ENCODE results near the gene CLASP2.
"Not testable (repeated sequence)": the region's sequence is repeated elsewhere in the genome, so short reads cannot be mapped to it uniquely, and the experiment has no call there.

Gene CLASP2

GRCh38 chr3:33513262-33513863, 204.7 kb downstream of the CLASP2 start:
- Histone ChIP-seq H3K27ac (ENCODE audit: low read depth, low read length) (no peak overlapping the region), H3K27me3 (ENCODE audit: control insufficient read depth, insufficient read depth, low read length) (no peaks in the 10 kb centered on the region), H3K9ac (ENCODE audit: low read length) (no peak overlapping the region), H3K4me3 (ENCODE audit: low read length) (no peak overlapping the region), H3K36me3 (ENCODE audit: control insufficient read depth, insufficient read depth, low read length) (no peaks in the 10 kb centered on the region), H3K4me1 (ENCODE audit: control insufficient read depth, insufficient read depth, low read length) (no peaks in the 10 kb centered on the region)

GRCh38 chr3:33505027-33505426, 213.0 kb downstream of the CLASP2 start:
- Histone ChIP-seq H3K4me3 (ENCODE audit: low read length) (no peak overlapping the region), H3K27me3 (ENCODE audit: control insufficient read depth, insufficient read depth, low read length) (no peaks in the 10 kb centered on the region), H3K4me1 (ENCODE audit: control insufficient read depth, insufficient read depth, low read length) (no peaks in the 10 kb centered on the region), H3K36me3 (ENCODE audit: control insufficient read depth, insufficient read depth, low read length) (peaks cover 11% of the 10 kb centered on the region), H3K27ac (ENCODE audit: low read depth, low read length) (no peak overlapping the region), H3K9ac (ENCODE audit: low read length) (no peak overlapping the region)

DNA sequence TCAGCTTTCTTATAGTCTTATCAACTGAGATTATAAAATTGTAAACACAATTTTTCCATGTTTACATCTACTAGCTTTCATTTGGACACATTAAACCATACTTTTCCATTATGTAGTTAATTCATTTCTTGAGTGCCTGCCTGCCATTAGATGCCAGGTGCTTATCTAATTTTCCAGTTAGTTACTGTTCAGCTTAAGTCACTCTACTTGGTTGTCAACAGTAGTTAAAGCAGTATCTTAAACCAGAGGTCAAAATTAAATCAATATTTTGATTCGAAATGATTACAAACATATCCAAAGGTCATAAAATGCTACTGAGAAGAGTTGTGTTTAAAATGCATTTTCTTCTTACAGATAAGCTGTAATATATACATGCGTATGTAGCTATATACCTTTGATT, 221.6 kb downstream of the CLASP2 start:
- H3K27ac ChIP-seq (ENCODE audit: low read depth, low read length), result no peak overlapping the region
- no peaks in the 10 kb centered on the region for H3K27me3 ChIP-seq (ENCODE audit: control insufficient read depth, insufficient read depth, low read length)
- no peak overlapping the region for H3K9ac ChIP-seq (ENCODE audit: low read length)
- no peak overlapping the region for H3K4me3 ChIP-seq (ENCODE audit: low read length)
- H3K4me1 ChIP-seq (ENCODE audit: control insufficient read depth, insufficient read depth, low read length), result no peaks in the 10 kb centered on the region
- peaks cover 3% of the 10 kb centered on the region for H3K36me3 ChIP-seq (ENCODE audit: control insufficient read depth, insufficient read depth, low read length)

- no peaks in the 10 kb centered on the region for H3K36me3 ChIP-seq (ENCODE audit: control insufficient read depth, insufficient read depth, low read length)
- no peaks in the 10 kb centered on the region for H3K4me1 ChIP-seq (ENCODE audit: control insufficient read depth, insufficient read depth, low read length)
- no peak overlapping the region for H3K4me3 ChIP-seq (ENCODE audit: low read length)
- H3K27me3 ChIP-seq (ENCODE audit: control insufficient read depth, insufficient read depth, low read length), result no peaks in the 10 kb centered on the region
- H3K27ac ChIP-seq (ENCODE audit: low read depth, low read length), result no peak overlapping the region
- H3K9ac ChIP-seq (ENCODE audit: low read length), result no peak overlapping the region
Measured at GRCh38 chr3:33491721-33492120, 226.3 kb downstream of the CLASP2 start.

- H3K4me3 ChIP-seq (ENCODE audit: low read length), result no peak overlapping the region
- no peak overlapping the region for H3K9ac ChIP-seq (ENCODE audit: low read length)
- no peak overlapping the region for H3K27ac ChIP-seq (ENCODE audit: low read depth, low read length)
Measured at GRCh38 chr3:33490641-33491241, 227.3 kb downstream of the CLASP2 start.

DNA sequence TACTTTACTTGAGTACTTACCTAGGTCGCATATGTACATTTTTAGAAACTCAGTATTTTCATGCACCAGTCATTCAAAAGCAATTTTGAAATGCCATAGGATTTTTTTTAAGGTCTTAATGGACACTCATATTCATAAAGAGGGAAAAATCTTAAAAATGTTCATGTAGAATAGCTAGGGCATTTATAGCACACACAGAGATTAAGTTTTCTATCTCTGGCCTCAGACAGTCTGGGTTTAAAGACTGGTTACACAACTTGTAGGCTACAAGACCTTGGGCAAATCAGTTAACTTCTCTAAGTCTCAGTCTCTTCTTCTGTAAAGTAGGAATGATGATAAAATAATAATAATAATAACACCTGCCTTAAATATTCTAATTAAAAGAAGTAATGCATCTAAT, 229.4 kb downstream of the CLASP2 start:
- H3K4me1 ChIP-seq (ENCODE audit: control insufficient read depth, insufficient read depth, low read length), result no peaks in the 10 kb centered on the region
- no peak overlapping the region for H3K27ac ChIP-seq (ENCODE audit: low read depth, low read length)
- no peak overlapping the region for H3K9ac ChIP-seq (ENCODE audit: low read length)
- H3K36me3 ChIP-seq (ENCODE audit: control insufficient read depth, insufficient read depth, low read length), result no peaks in the 10 kb centered on the region
- H3K27me3 ChIP-seq (ENCODE audit: control insufficient read depth, insufficient read depth, low read length), result no peaks in the 10 kb centered on the region
- no peak overlapping the region for H3K4me3 ChIP-seq (ENCODE audit: low read length)

More at GRCh38 chr3:33490641-33491241, 227.3 kb downstream of the CLASP2 start:
- Histone ChIP-seq H3K27me3 (ENCODE audit: control insufficient read depth, insufficient read depth, low read length) (no peaks in the 10 kb centered on the region), H3K4me1 (ENCODE audit: control insufficient read depth, insufficient read depth, low read length) (no peaks in the 10 kb centered on the region), H3K36me3 (ENCODE audit: control insufficient read depth, insufficient read depth, low read length) (no peaks in the 10 kb centered on the region)

- Histone ChIP-seq H3K36me3 (ENCODE audit: control insufficient read depth, insufficient read depth, low read length) (no peaks in the 10 kb centered on the region), H3K27ac (ENCODE audit: low read depth, low read length) (no peak overlapping the region), H3K4me3 (ENCODE audit: low read length) (no peak overlapping the region), H3K4me1 (ENCODE audit: control insufficient read depth, insufficient read depth, low read length) (no peaks in the 10 kb centered on the region), H3K9ac (ENCODE audit: low read length) (no peak overlapping the region), H3K27me3 (ENCODE audit: control insufficient read depth, insufficient read depth, low read length) (no peaks in the 10 kb centered on the region)
Measured at GRCh38 chr3:33488246-33488645, 229.8 kb downstream of the CLASP2 start.

DNA sequence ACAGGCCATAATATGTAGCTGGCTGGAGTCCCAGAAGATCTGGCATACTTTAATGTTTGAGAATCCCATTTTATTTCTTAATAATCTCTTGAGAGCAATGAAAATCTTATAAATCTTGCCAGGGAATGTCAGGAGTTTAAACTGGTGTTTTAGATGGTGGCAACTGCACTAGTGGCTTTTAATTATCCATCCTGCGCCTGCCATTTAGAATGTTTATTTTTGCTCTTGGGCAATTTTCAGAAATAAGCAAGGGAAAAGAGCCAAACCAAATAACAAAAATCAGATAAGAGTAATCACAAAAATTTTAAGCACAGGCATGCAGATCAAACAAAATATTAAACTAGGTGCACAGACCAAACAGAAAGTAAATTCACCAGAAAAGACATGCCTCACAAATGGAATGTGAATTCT, 235.9 kb downstream of the CLASP2 start:
- Histone ChIP-seq H3K36me3 (ENCODE audit: control insufficient read depth, insufficient read depth, low read length) (no peaks in the 10 kb centered on the region), H3K27me3 (ENCODE audit: control insufficient read depth, insufficient read depth, low read length) (no peaks in the 10 kb centered on the region), H3K27ac (ENCODE audit: low read depth, low read length) (no peak overlapping the region), H3K4me1 (ENCODE audit: control insufficient read depth, insufficient read depth, low read length) (no peaks in the 10 kb centered on the region), H3K9ac (ENCODE audit: low read length) (no peak overlapping the region), H3K4me3 (ENCODE audit: low read length) (no peak overlapping the region)

- Histone ChIP-seq H3K36me3 (ENCODE audit: control insufficient read depth, insufficient read depth, low read length) (no peaks in the 10 kb centered on the region), H3K4me3 (ENCODE audit: low read length) (no peak overlapping the region), H3K27ac (ENCODE audit: low read depth, low read length) (no peak overlapping the region), H3K27me3 (ENCODE audit: control insufficient read depth, insufficient read depth, low read length) (no peaks in the 10 kb centered on the region), H3K9ac (ENCODE audit: low read length) (no peak overlapping the region), H3K4me1 (ENCODE audit: control insufficient read depth, insufficient read depth, low read length) (no peaks in the 10 kb centered on the region)
Measured at GRCh38 chr3:33474896-33475295, 243.2 kb downstream of the CLASP2 start.

DNA sequence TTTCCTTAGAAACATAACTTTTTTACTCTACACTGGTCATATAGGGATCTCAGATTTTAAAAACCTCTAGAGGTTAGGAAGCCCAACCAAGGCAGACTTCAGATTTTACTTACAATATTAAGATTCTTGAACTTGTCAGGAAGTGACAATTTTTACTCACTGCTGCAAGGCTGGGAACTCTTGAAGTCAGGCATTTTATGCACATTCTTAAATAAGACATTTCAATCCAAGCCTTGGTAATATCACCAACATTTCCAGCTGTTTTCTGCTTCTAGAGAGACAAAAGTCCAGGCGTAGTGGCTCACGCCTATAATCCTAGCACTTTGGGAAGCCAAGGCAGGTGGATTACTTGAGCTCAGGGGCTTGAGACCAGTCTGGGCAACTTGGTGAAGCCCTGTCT, 244.2 kb downstream of the CLASP2 start:
- Histone ChIP-seq H3K4me1 (ENCODE audit: control insufficient read depth, insufficient read depth, low read length) (no peaks in the 10 kb centered on the region), H3K27ac (ENCODE audit: low read depth, low read length) (no peak overlapping the region), H3K36me3 (ENCODE audit: control insufficient read depth, insufficient read depth, low read length) (no peaks in the 10 kb centered on the region)

GRCh38 chr3:33467786-33468185, 250.3 kb downstream of the CLASP2 start:
- Histone ChIP-seq H3K27me3 (ENCODE audit: control insufficient read depth, insufficient read depth, low read length) (no peaks in the 10 kb centered on the region), H3K4me1 (ENCODE audit: control insufficient read depth, insufficient read depth, low read length) (no peaks in the 10 kb centered on the region), H3K9ac (ENCODE audit: low read length) (no peak overlapping the region), H3K4me3 (ENCODE audit: low read length) (no peak overlapping the region), H3K27ac (ENCODE audit: low read depth, low read length) (no peak overlapping the region), H3K36me3 (ENCODE audit: control insufficient read depth, insufficient read depth, low read length) (no peaks in the 10 kb centered on the region)

More for the DNA sequence above, 244.2 kb downstream of the CLASP2 start:
- H3K9ac ChIP-seq (ENCODE audit: low read length), result no peak overlapping the region
- H3K4me3 ChIP-seq (ENCODE audit: low read length), result no peak overlapping the region
- no peaks in the 10 kb centered on the region for H3K27me3 ChIP-seq (ENCODE audit: control insufficient read depth, insufficient read depth, low read length)

- H3K9ac ChIP-seq (ENCODE audit: low read length), result no peak overlapping the region
- no peaks in the 10 kb centered on the region for H3K4me1 ChIP-seq (ENCODE audit: control insufficient read depth, insufficient read depth, low read length)
- H3K27me3 ChIP-seq (ENCODE audit: control insufficient read depth, insufficient read depth, low read length), result no peaks in the 10 kb centered on the region
- no peak overlapping the region for H3K27ac ChIP-seq (ENCODE audit: low read depth, low read length)
- no peak overlapping the region for H3K4me3 ChIP-seq (ENCODE audit: low read length)
- no peaks in the 10 kb centered on the region for H3K36me3 ChIP-seq (ENCODE audit: control insufficient read depth, insufficient read depth, low read length)
Measured at GRCh38 chr3:33461097-33461496, 257.0 kb downstream of the CLASP2 start.

DNA sequence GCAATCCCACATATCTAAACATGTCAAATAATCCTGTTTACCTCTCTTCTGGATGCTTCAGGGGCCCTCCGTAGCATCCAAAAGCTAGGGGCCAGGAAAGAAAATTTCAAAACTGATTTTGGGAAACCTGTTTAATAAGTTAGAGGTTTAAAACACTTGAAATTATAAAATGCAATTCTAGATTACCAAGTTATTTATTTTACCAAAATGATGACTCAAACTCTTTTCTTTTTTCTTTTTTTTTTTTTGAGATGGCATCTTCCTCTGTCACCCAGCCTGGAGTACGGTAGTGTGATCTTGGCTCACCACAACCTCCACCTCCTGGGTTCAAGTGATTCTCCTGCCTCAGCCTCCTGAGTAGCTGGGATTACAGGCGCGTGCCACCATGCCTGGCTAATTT, 258.5 kb downstream of the CLASP2 start:
- H3K4me3 ChIP-seq (ENCODE audit: low read length); H3K36me3 ChIP-seq (ENCODE audit: control insufficient read depth, insufficient read depth, low read length); H3K9ac ChIP-seq (ENCODE audit: low read length); H3K27ac ChIP-seq (ENCODE audit: low read depth, low read length); H3K4me1 ChIP-seq (ENCODE audit: control insufficient read depth, insufficient read depth, low read length); H3K27me3 ChIP-seq (ENCODE audit: control insufficient read depth, insufficient read depth, low read length): not testable (repeated sequence)

All from rectal smooth muscle tissue (tissue), 1 donor.